HepG2 (cell line): Measurements from ENCODE around the gene WDR91. TPM values are rescaled to one million over a fixed set of nuclear protein-coding genes. Genes with fewer than 3 reads are reported as not detected.

Source experiments
- ATAD3A ChIP-seq: sonication (generic); formaldehyde crosslinking; IDR thresholded peaks from 2 replicates; pipeline ENCODE4 v1.4.0; 2020; ENCODE audit warnings: missing genetic modification reagents
- CEBPG ChIP-seq: IDR thresholded peaks from 2 replicates; pipeline ENCODE4 v1.6.1; 2016
- CEBPZ ChIP-seq: IDR thresholded peaks from 2 replicates; pipeline ENCODE4 v1.6.1; 2012; ENCODE audit warnings: low read length, improper control_type of control experiment
- CREB1 ChIP-seq, 2 experiments: fragments of 450-650 bp in 1 of 2; IDR thresholded peaks; 2 replicates each; pipeline ENCODE4 v1.6.1; 2016 to 2017; ENCODE audit warnings: control low read depth in 1 of 2, mild to moderate bottlenecking in 1 of 2, missing compliant biosample characterization in 1 of 2, missing genetic modification characterization in 1 of 2
- HNF4A ChIP-seq: sonication (generic); formaldehyde crosslinking; IDR thresholded peaks from 2 replicates; pipeline ENCODE4 v1.4.0; 2020; ENCODE audit warnings: missing genetic modification reagents
- HNRNPLL ChIP-seq: fragments of 200-400 bp; formaldehyde crosslinking; IDR thresholded peaks from 2 replicates; pipeline ENCODE4 v1.6.1; 2017; ENCODE audit warnings: mild to moderate bottlenecking, low read depth, low read length; ENCODE audit not compliant: poor library complexity, severe bottlenecking
- KDM5A ChIP-seq: fragments of 200-600 bp; sonication (generic); IDR thresholded peaks from 2 replicates; pipeline ENCODE4 v1.7.0; 2018; ENCODE audit warnings: antibody characterized with exemption, mild to moderate bottlenecking, low read length, borderline replicate concordance
- KMT2A ChIP-seq: sonication (generic); formaldehyde crosslinking; IDR thresholded peaks from 2 replicates; pipeline ENCODE4 v1.4.0; 2020; ENCODE audit warnings: missing genetic modification reagents
- MYNN ChIP-seq: sonication (generic); formaldehyde crosslinking; IDR thresholded peaks from 2 replicates; pipeline ENCODE4 v1.4.0; 2020; ENCODE audit warnings: mild to moderate bottlenecking, low read depth, missing genetic modification reagents
- RBAK ChIP-seq: sonication (generic); formaldehyde crosslinking; IDR thresholded peaks from 2 replicates; pipeline ENCODE4 v1.5.1; 2020; ENCODE audit warnings: mild to moderate bottlenecking, missing genetic modification reagents
- SCMH1 ChIP-seq: sonication (generic); formaldehyde crosslinking; IDR thresholded peaks from 2 replicates; pipeline ENCODE4 v1.9.0; 2021; ENCODE audit warnings: missing genetic modification reagents, mild to moderate bottlenecking, borderline replicate concordance
- THAP8 ChIP-seq: sonication (generic); formaldehyde crosslinking; IDR thresholded peaks from 2 replicates; pipeline ENCODE4 v1.5.1; 2020; ENCODE audit warnings: missing genetic modification reagents, mild to moderate bottlenecking, borderline replicate concordance
- WIZ ChIP-seq: sonication (generic); formaldehyde crosslinking; IDR thresholded peaks from 2 replicates; pipeline ENCODE4 v1.5.1; 2020; ENCODE audit warnings: mild to moderate bottlenecking, missing genetic modification reagents
- ZHX2 ChIP-seq, 2 experiments: sonication (generic) in 1 of 2; formaldehyde crosslinking in 1 of 2; IDR thresholded peaks; 2 replicates each; pipeline versions ENCODE4 v1.6.1 to v1.9.0; 2014 to 2022; ENCODE audit warnings: antibody characterized with exemption in 1 of 2, borderline replicate concordance in 1 of 2, inconsistent platforms in 1 of 2, low read depth in 1 of 2, missing genetic modification reagents in 1 of 2
- ZNF251 ChIP-seq: sonication (generic); formaldehyde crosslinking; IDR thresholded peaks from 2 replicates; pipeline ENCODE4 v1.9.0; 2021; ENCODE audit warnings: mild to moderate bottlenecking, missing genetic modification reagents
- ZNF33A ChIP-seq: sonication (generic); formaldehyde crosslinking; IDR thresholded peaks from 2 replicates; pipeline ENCODE4 v1.5.1; 2020; ENCODE audit warnings: missing genetic modification reagents, mild to moderate bottlenecking, moderate library complexity, borderline replicate concordance
- ZNF547 ChIP-seq: sonication (generic); formaldehyde crosslinking; IDR thresholded peaks from 2 replicates; pipeline ENCODE4 v1.5.1; 2020; ENCODE audit warnings: mild to moderate bottlenecking, missing genetic modification reagents
- ZNF772 ChIP-seq: sonication (generic); formaldehyde crosslinking; IDR thresholded peaks from 2 replicates; pipeline ENCODE4 v1.5.0; 2020; ENCODE audit warnings: mild to moderate bottlenecking, missing genetic modification reagents
- ZNF850 ChIP-seq: sonication (generic); formaldehyde crosslinking; conservative IDR thresholded peaks from 2 replicates; pipeline ENCODE4 v1.9.0; 2021; ENCODE audit warnings: mild to moderate bottlenecking, missing genetic modification reagents
- ZNF891 ChIP-seq: sonication (generic); formaldehyde crosslinking; IDR thresholded peaks from 2 replicates; pipeline ENCODE4 v1.5.0; 2020; ENCODE audit warnings: mild to moderate bottlenecking, missing genetic modification reagents
- polyA plus RNA-seq, 8 experiments: library from polyadenylated mRNA; depleted of rRNA in 3 of 8; stranded (reverse) in 7 of 8; unstranded in 1 of 8; fragments of >200 nt; fragmentation: Illumina TruSeq in 4 of 8; extraction: Trizol in 4 of 8; gene quantifications; 2 replicates each; pipeline versions ENCODE4 v1.2.1 to v1.2.3, GENCODE V29; 2011 to 2016; ENCODE audit warnings: low read depth in 4 of 8, missing spikeins in 1 of 8, mixed read lengths in 1 of 8; ENCODE audit not compliant: insufficient read depth in 1 of 8
- total RNA-seq, 5 experiments: library from RNA; depleted of rRNA; stranded (reverse); fragments of >200 nt; fragmentation: Illumina TruSeq; extraction: Trizol; gene quantifications; 2 replicates each; pipeline ENCODE4 v1.2.3, GENCODE V29; 2016; ENCODE audit warnings: low read depth in 1 of 5

Gene WDR91
- total and polyA plus RNA-seq, 2 of the 13 experiments (the other 11 are each of a cell fraction or from before 2014, with no cell fraction given), result 11.6 to 12.1 TPM

GRCh38 chr7:135169141-135169963 is 42.0 kb downstream of the WDR91 start (continued):
- TF ChIP-seq CEBPZ, result no peak
- TF ChIP-seq HNF4A, result no peak
- TF ChIP-seq ATAD3A, result no peak
- TF ChIP-seq KMT2A, result no peak
- no peak for TF ChIP-seq HNRNPLL
- TF ChIP-seq ZNF850 (CRISPR knock-in tag), result no peak
- no peak for TF ChIP-seq ZNF251
- peak; percentile 5; the same call in 1 of the 2 replicates for TF ChIP-seq KDM5A
- TF ChIP-seq ZNF33A, result no peak
- no peak for TF ChIP-seq ZNF891 (CRISPR knock-in tag)
- TF ChIP-seq ZNF547 (CRISPR knock-in tag), result no peak; the same call in 1 of the 2 replicates
- TF ChIP-seq WIZ, result no peak
- TF ChIP-seq MYNN (CRISPR knock-in tag), result no peak
- TF ChIP-seq RBAK (CRISPR knock-in tag), result no peak
- TF ChIP-seq CEBPG (CRISPR knock-in tag), result 0 out of 2 replicates have a peak, but pooled peaks have one; percentile 17
- TF ChIP-seq ZNF772 (CRISPR knock-in tag), result no peak
- no peak for TF ChIP-seq SCMH1 (CRISPR knock-in tag)
- no peak for TF ChIP-seq THAP8 (CRISPR knock-in tag)
- TF ChIP-seq ZHX2 (IDR thresholded peaks at IDR 0.05; ENCODE audit: low read depth), result no peak
- TF ChIP-seq ZHX2 (CRISPR knock-in tag; IDR thresholded peaks at IDR 0.05; ENCODE audit: borderline replicate concordance), result no peak
- no peak for TF ChIP-seq CREB1 (IDR thresholded peaks at IDR 0.05)
- no peak for TF ChIP-seq CREB1 (CRISPR knock-in tag; IDR thresholded peaks at IDR 0.05)
